ENCODE results near the gene CSH2. TPM values are rescaled to one million over a fixed set of nuclear protein-coding genes. Genes with fewer than 3 reads are reported as not detected.

Gene CSH2
- total RNA-seq, 1 donor from 2014 or later, result not detected

DNA sequence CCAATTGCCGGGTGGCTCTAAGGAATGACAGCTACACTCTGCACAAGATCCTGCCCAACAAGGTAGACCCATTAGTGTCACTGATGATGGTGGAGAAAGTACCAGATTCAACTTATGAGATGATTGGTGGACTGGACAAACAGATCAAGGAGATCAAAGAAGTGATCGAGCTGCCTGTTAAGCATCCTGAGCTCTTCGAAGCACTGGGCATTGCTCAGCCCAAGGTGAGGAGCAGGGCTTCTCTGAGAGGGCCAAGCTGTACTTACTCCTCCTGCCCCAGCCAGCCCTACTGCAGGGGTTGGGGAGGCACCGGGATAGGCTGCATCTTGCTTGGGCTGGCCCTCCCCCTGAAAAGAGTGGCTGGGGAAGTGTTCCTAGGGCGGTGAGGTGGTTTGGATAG, 43.2 kb downstream of the CSH2 start:
- Histone ChIP-seq H3K27me3 (ENCODE audit: control insufficient read depth in 3 of 3, insufficient read depth in 3 of 3, low read length in 3 of 3) (no peaks in the 10 kb centered on the region), H3K4me1 (ENCODE audit: control insufficient read depth in 3 of 3, insufficient read depth in 3 of 3, low read length in 3 of 3) (peaks cover 27 to 54% (median 33%) of the 10 kb centered on the region in 3 donors), H3K9me3 (ENCODE audit: control insufficient read depth in 3 of 3, low read length in 3 of 3) (no peaks in the 10 kb centered on the region), H3K9ac (ENCODE audit: low read depth in 1 of 3, low read length in 3 of 3) (no peak overlapping the region), H3K4me3 (ENCODE audit: low read length in 3 of 3) (no peak overlapping the region), H3K36me3 (ENCODE audit: control insufficient read depth in 3 of 3, insufficient read depth in 3 of 3, low read length in 3 of 3) (peaks cover 67 to 77% (median 69%) of the 10 kb centered on the region in 3 donors), H3K27ac (ENCODE audit: low read depth, low read length) (no peak overlapping the region)

DNA sequence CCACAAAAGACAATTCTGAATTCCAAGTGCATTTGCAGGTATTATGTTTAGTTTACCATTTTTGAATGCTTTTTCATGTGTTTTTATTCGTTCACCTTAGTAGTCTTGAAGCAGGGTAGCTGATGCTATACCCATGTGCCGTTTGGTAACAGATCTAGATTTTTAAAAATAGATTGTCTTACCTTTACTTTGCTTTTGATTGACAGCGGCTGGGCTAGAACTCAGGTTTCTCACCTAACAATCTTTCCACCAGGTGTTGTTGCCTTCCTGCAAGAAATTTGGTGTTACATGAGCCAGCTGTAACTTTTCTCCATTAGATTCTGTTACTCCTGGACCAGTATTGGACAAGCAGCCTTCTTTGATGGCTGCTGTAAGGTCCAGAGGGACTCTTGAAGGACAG, 44.5 kb downstream of the CSH2 start:
- Histone ChIP-seq H3K27ac (ENCODE audit: low read depth, low read length) (peak overlapping the region; percentile 1), H3K4me3 (ENCODE audit: low read length in 3 of 3) (no peak overlapping the region), H3K4me1 (ENCODE audit: control insufficient read depth in 3 of 3, insufficient read depth in 3 of 3, low read length in 3 of 3) (peaks cover 27 to 45% (median 29%) of the 10 kb centered on the region in 3 donors), H3K36me3 (ENCODE audit: control insufficient read depth in 3 of 3, insufficient read depth in 3 of 3, low read length in 3 of 3) (peaks cover 67 to 77% (median 69%) of the 10 kb centered on the region in 3 donors), H3K9me3 (ENCODE audit: control insufficient read depth in 3 of 3, low read length in 3 of 3) (no peaks in the 10 kb centered on the region), H3K9ac (ENCODE audit: low read depth in 1 of 3, low read length in 3 of 3) (no peak overlapping the region), H3K27me3 (ENCODE audit: control insufficient read depth in 3 of 3, insufficient read depth in 3 of 3, low read length in 3 of 3) (no peaks in the 10 kb centered on the region)

DNA sequence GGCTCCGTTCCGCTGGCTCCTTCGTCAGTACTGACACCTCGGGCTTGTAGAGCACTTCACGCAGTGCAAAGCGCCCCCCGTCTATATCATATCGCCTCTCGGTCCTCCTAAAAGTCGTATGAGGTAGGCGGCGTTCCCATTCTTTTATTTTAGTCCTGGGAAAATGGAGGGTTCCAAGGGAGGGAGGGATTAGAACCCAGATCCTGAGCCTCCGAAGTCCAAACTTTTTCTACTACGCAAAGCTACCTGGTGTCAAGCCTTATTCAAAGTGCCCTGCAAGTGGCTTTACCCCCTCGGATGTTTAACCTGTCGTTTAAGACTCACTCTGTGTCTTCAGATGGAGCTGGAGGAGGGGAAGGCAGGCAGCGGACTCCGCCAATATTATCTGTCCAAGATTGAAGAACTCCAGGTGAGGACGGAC, 45.7 kb downstream of the CSH2 start:
- H3K9ac ChIP-seq (ENCODE audit: low read depth in 1 of 3, low read length in 3 of 3), result peak overlapping the region; percentile 88 to 95 (median 92)
- no peaks in the 10 kb centered on the region for H3K27me3 ChIP-seq (ENCODE audit: control insufficient read depth in 3 of 3, insufficient read depth in 3 of 3, low read length in 3 of 3)
- H3K4me1 ChIP-seq (ENCODE audit: control insufficient read depth in 3 of 3, insufficient read depth in 3 of 3, low read length in 3 of 3), result peaks cover 23 to 38% (median 24%) of the 10 kb centered on the region in 3 donors
- H3K36me3 ChIP-seq (ENCODE audit: control insufficient read depth in 3 of 3, insufficient read depth in 3 of 3, low read length in 3 of 3), result peaks cover 63 to 75% (median 68%) of the 10 kb centered on the region in 3 donors
- H3K4me3 ChIP-seq (ENCODE audit: low read length in 3 of 3), result peak overlapping the region; percentile 92 to 98 (median 94)
- H3K27ac ChIP-seq (ENCODE audit: low read depth, low read length), result peak overlapping the region; percentile 95
- H3K9me3 ChIP-seq (ENCODE audit: control insufficient read depth in 3 of 3, low read length in 3 of 3), result no peaks in the 10 kb centered on the region

- Histone ChIP-seq H3K27ac (ENCODE audit: low read depth, low read length) (peak within 1 kb of the TSS; percentile 95), H3K36me3 (ENCODE audit: control insufficient read depth in 3 of 3, insufficient read depth in 3 of 3, low read length in 3 of 3) (peaks cover 60 to 74% (median 68%) of the 10 kb centered on the region in 3 donors), H3K9me3 (ENCODE audit: control insufficient read depth in 3 of 3, low read length in 3 of 3) (no peaks in the 10 kb centered on the region), H3K4me3 (ENCODE audit: low read length in 3 of 3) (peak within 1 kb of the TSS; percentile 92 to 98 (median 94)), H3K4me1 (ENCODE audit: control insufficient read depth in 3 of 3, insufficient read depth in 3 of 3, low read length in 3 of 3) (peaks cover 23 to 38% (median 24%) of the 10 kb centered on the region in 3 donors), H3K27me3 (ENCODE audit: control insufficient read depth in 3 of 3, insufficient read depth in 3 of 3, low read length in 3 of 3) (no peaks in the 10 kb centered on the region), H3K9ac (ENCODE audit: low read depth in 1 of 3, low read length in 3 of 3) (peak within 1 kb of the TSS; percentile 88 to 95 (median 92))
Measured at GRCh38 chr17:63827002-63827800, 46.3 kb downstream of the CSH2 start, which contains the start of the genes FTSJ3 and PSMC5. Gene FTSJ3, minus strand, starts transcription at chr17:63827663. Its CDS starts 761 bp downstream, at chr17:63826902. Gene PSMC5, plus strand, starts transcription at chr17:63827431. Its CDS starts 60 bp downstream, at chr17:63827491.

DNA sequence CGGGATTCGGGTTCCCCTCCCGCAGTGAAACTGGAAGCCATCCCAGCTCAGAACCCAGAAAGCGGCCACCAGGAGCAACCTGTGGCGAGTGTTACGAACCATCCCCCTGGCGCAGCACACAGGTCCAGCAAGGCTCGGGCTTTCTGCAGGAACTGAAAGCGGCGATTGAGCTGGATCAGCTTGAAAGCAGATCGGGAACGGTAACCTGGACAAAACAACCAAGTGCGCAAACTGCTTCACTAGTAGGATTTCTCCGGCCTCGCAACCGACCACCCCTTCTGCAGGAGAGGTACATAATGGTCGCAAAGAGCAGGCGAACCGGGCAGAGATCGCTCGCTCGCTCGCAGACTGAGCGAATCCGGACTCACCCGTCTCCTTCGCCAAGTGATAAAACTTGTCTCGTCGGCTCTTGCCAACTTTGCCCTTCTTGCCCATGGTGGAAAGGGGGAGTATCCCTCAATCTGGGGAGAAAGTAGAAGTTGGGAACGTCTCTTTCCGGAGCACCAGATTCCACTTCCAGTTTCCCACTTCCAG, 46.9 kb downstream of the CSH2 start:
- no peaks in the 10 kb centered on the region for H3K27me3 ChIP-seq (ENCODE audit: control insufficient read depth in 3 of 3, insufficient read depth in 3 of 3, low read length in 3 of 3)
- H3K4me3 ChIP-seq (ENCODE audit: low read length in 3 of 3), result peak overlapping the region; percentile 92 to 98 (median 94)
- H3K9ac ChIP-seq (ENCODE audit: low read depth in 1 of 3, low read length in 3 of 3), result peak overlapping the region; percentile 78 to 92 (median 88)
- peaks cover 23 to 38% (median 24%) of the 10 kb centered on the region in 3 donors for H3K4me1 ChIP-seq (ENCODE audit: control insufficient read depth in 3 of 3, insufficient read depth in 3 of 3, low read length in 3 of 3)
- H3K27ac ChIP-seq (ENCODE audit: low read depth, low read length), result peak overlapping the region; percentile 95
- H3K9me3 ChIP-seq (ENCODE audit: control insufficient read depth in 3 of 3, low read length in 3 of 3), result no peaks in the 10 kb centered on the region
- H3K36me3 ChIP-seq (ENCODE audit: control insufficient read depth in 3 of 3, insufficient read depth in 3 of 3, low read length in 3 of 3), result peaks cover 59 to 74% (median 68%) of the 10 kb centered on the region in 3 donors

DNA sequence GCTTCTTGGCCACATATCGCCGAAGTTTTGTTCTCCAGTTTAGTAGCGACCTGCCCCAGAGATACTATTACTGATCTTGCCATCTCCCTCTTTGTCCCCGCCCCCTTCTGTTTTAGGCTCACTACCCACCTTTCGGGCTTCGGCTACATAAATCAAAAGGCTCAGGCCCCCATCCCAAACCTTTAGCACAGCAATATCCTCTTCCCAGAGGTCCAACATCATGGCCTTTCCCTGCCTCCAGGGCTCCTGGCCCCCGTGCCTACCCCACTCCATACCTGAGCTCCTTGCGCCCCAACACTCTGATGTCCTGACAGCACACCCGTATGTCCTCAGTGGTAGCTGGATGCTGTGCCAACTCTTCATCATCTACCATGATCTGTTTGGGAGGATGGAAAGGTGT, 49.1 kb downstream of the CSH2 start:
- Histone ChIP-seq H3K27me3 (ENCODE audit: control insufficient read depth in 3 of 3, insufficient read depth in 3 of 3, low read length in 3 of 3) (no peaks in the 10 kb centered on the region), H3K9ac (ENCODE audit: low read depth in 1 of 3, low read length in 3 of 3) (no peak overlapping the region), H3K36me3 (ENCODE audit: control insufficient read depth in 3 of 3, insufficient read depth in 3 of 3, low read length in 3 of 3) (peaks cover 56 to 72% (median 64%) of the 10 kb centered on the region in 3 donors), H3K4me1 (ENCODE audit: control insufficient read depth in 3 of 3, insufficient read depth in 3 of 3, low read length in 3 of 3) (peaks cover 23 to 34% (median 28%) of the 10 kb centered on the region in 3 donors), H3K27ac (ENCODE audit: low read depth, low read length) (no peak overlapping the region), H3K4me3 (ENCODE audit: low read length in 3 of 3) (no peak overlapping the region), H3K9me3 (ENCODE audit: control insufficient read depth in 3 of 3, low read length in 3 of 3) (no peaks in the 10 kb centered on the region)

DNA sequence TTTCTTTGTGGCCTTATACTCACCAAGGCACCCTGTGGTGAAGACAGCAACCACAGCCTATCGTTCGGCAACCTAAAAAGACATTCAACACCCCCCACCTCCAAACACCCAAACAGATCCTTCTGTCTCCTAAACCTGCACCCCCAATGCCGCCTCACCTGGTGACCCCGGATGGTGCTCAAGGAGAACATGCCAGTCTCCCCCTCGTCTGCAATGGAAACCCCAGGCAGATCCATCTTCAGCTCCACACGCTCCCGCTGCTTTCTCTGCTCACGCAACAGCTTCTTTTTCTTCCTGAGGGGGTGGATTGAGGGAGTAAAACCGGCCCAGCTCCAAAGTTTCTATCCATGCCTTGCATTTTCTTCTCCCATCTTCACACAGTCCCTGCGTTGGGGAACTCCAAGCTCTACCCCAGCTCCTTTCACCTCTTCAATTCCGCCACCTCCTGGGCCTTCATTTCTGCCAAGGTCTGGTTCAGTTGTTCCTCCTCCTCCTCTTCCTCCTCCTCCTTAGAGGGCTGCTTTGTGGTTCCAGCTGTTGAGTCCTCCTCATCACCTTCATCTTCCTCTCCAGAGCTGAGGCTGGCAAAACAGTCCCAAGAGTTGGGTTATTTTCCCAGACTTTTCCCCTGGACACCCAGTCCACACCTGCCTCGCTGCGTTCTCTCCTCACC, 49.7 kb downstream of the CSH2 start:
- Histone ChIP-seq H3K4me1 (ENCODE audit: control insufficient read depth in 3 of 3, insufficient read depth in 3 of 3, low read length in 3 of 3) (peaks cover 18 to 28% (median 23%) of the 10 kb centered on the region in 3 donors), H3K4me3 (ENCODE audit: low read length in 3 of 3) (no peak overlapping the region), H3K9ac (ENCODE audit: low read depth in 1 of 3, low read length in 3 of 3) (no peak overlapping the region), H3K27ac (ENCODE audit: low read depth, low read length) (no peak overlapping the region), H3K27me3 (ENCODE audit: control insufficient read depth in 3 of 3, insufficient read depth in 3 of 3, low read length in 3 of 3) (no peaks in the 10 kb centered on the region), H3K36me3 (ENCODE audit: control insufficient read depth in 3 of 3, insufficient read depth in 3 of 3, low read length in 3 of 3) (peaks cover 56 to 71% (median 65%) of the 10 kb centered on the region in 3 donors), H3K9me3 (ENCODE audit: control insufficient read depth in 3 of 3, low read length in 3 of 3) (no peaks in the 10 kb centered on the region)

DNA sequence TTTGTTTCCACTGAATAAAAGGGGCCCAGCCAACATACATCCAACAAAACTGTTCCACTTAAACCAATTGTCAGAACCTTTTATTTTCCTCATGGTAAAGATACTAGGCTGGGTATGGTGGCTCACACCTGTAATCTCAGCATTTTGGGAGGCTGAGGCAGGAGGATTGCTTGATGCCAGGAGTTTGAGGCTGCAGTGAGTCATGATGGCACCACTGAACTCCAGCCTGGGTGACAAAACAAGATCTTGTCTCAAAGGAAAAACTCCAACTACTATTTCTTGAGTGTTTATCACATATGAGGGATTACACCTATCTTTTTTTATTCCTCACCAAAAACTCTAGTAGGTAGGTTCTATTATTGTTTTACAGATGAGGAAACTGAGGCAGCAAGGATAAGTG, 50.9 kb downstream of the CSH2 start:
- H3K4me3 ChIP-seq (ENCODE audit: low read length in 3 of 3), result no peak overlapping the region
- no peak overlapping the region for H3K9ac ChIP-seq (ENCODE audit: low read depth in 1 of 3, low read length in 3 of 3)
- no peaks in the 10 kb centered on the region for H3K27me3 ChIP-seq (ENCODE audit: control insufficient read depth in 3 of 3, insufficient read depth in 3 of 3, low read length in 3 of 3)
- H3K4me1 ChIP-seq (ENCODE audit: control insufficient read depth in 3 of 3, insufficient read depth in 3 of 3, low read length in 3 of 3), result peaks cover 8 to 15% (median 13%) of the 10 kb centered on the region in 3 donors
- peaks cover 69 to 79% (median 77%) of the 10 kb centered on the region in 3 donors for H3K36me3 ChIP-seq (ENCODE audit: control insufficient read depth in 3 of 3, insufficient read depth in 3 of 3, low read length in 3 of 3)
- no peaks in the 10 kb centered on the region for H3K9me3 ChIP-seq (ENCODE audit: control insufficient read depth in 3 of 3, low read length in 3 of 3)
- H3K27ac ChIP-seq (ENCODE audit: low read depth, low read length), result no peak overlapping the region
